Fibroblast of pulmonary artery (primary cell): ENCODE results near the gene PCSK9.

Experiments
- DNase-seq: peaks from one replicate; pipeline ENCODE4 v3.0.0-alpha.2; 2010; ENCODE audit warnings: low read depth
- H3K4me3 ChIP-seq: replicated peaks from 2 replicates; pipeline ENCODE4 v1.5.1; 2011; ENCODE audit warnings: low read depth, mild to moderate bottlenecking, control low read depth, low read length, moderate library complexity
- TF ChIP-seq, protein P1 (sequence below): IDR thresholded peaks from 2 replicates; pipeline ENCODE4 v1.5.1; 2011; ENCODE audit warnings: mild to moderate bottlenecking, control low read depth, low read length, inconsistent platforms; ENCODE audit errors: missing control alignments

The PCSK9 gene

GRCh38 chr1:55067914-55068313, 28.6 kb downstream of the PCSK9 start:
- TF ChIP-seq, protein P1, sequence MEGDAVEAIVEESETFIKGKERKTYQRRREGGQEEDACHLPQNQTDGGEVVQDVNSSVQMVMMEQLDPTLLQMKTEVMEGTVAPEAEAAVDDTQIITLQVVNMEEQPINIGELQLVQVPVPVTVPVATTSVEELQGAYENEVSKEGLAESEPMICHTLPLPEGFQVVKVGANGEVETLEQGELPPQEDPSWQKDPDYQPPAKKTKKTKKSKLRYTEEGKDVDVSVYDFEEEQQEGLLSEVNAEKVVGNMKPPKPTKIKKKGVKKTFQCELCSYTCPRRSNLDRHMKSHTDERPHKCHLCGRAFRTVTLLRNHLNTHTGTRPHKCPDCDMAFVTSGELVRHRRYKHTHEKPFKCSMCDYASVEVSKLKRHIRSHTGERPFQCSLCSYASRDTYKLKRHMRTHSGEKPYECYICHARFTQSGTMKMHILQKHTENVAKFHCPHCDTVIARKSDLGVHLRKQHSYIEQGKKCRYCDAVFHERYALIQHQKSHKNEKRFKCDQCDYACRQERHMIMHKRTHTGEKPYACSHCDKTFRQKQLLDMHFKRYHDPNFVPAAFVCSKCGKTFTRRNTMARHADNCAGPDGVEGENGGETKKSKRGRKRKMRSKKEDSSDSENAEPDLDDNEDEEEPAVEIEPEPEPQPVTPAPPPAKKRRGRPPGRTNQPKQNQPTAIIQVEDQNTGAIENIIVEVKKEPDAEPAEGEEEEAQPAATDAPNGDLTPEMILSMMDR: no peak
- H3K4me3 ChIP-seq: no peak overlapping the region
- no peak for DNase-seq

DNA sequence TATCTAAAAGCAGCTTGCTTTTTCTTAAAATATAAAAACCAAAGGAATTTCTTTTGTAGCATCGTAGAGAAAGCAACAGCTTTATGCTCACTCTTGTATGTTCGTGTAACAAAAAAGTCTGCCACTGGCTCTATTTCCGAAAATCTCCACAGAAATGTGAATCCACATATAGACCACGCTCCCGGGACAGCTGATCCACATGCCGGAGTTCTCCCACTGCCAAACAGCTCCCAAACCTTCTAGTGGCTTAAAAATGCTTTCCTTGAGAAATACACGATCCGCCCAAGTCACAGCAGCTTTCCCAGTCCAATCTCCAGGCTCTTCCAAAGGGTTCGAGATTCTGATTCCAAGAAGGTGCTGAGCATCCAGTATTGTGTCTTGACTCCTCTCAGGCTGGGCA, 29.3 kb downstream of the PCSK9 start:
- no peak for DNase-seq
- TF ChIP-seq, protein P1: no peak
- no peak overlapping the region for H3K4me3 ChIP-seq

- no peak for DNase-seq
Measured at GRCh38 chr1:55069280-55069679, 29.9 kb downstream of the PCSK9 start.

GRCh38 chr1:55070293-55071164, 31.2 kb downstream of the PCSK9 start:
- no peak overlapping the region for H3K4me3 ChIP-seq
- TF ChIP-seq, protein P1: no peak
- no peak for DNase-seq

More at GRCh38 chr1:55069280-55069679, 29.9 kb downstream of the PCSK9 start:
- TF ChIP-seq, protein P1: no peak
- H3K4me3 ChIP-seq: no peak overlapping the region

GRCh38 chr1:55071477-55071876, 32.1 kb downstream of the PCSK9 start:
- no peak overlapping the region for H3K4me3 ChIP-seq
- TF ChIP-seq, protein P1: peak; percentile 71
- DNase-seq: peak; percentile 76

DNA sequence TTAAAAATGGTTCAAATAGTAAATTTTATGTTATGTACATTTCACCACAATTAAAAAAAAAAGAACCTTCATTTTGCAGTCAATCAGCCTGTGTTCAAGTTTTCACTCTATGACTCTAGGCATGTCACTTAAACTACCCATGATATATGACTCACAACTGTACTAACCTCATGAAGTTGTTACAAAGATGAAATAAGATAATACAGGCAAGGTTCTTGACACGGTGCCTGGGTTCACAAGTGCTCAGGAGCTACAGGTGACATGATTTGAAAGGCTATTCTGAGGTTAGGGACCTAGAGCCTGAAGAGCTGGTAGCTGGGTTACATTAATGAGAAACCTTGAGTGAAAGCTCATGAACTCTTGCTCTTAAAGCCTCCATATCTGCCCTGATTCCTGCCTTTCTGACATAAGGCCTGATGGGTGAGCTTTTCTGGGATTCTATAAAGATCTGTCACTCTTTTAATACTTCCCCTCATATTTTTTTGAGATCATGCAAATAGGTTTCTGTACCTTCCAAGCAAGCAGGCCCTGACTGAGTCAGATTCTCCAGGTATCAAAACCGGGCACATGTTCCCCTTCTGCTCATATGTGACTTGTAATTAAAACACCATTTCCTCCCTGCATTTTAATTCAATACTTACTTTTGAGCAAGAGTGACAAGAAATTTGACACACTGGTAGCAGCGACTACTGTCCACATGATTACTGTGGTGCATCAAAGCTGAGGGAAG, 34.0 kb downstream of the PCSK9 start:
- H3K4me3 ChIP-seq: no peak overlapping the region
- DNase-seq: no peak
- TF ChIP-seq, protein P1: no peak
